GM23248 (cell line): ENCODE measurements around the gene CYTH2.

Experiments
- EZH2 ChIP-seq: fragments of 200-600 bp; sonication (generic); IDR thresholded peaks from 2 replicates; pipeline ENCODE4 v1.6.1; 2018; ENCODE audit warnings: antibody characterized with exemption, mild to moderate bottlenecking; ENCODE audit not compliant: insufficient read depth, poor library complexity, severe bottlenecking
- EZH2phosphoT487 ChIP-seq: fragments of 200-600 bp; sonication (generic); IDR thresholded peaks from 2 replicates; pipeline ENCODE4 v1.6.1; 2018; ENCODE audit warnings: antibody characterized with exemption, moderate library complexity, mild to moderate bottlenecking, low read depth; ENCODE audit not compliant: insufficient read depth

GRCh38 chr19:48512504-48513288 is 43.5 kb downstream of the CYTH2 start:
- TF ChIP-seq EZH2phosphoT487 (no peak), EZH2 (no peak)
